NCI-H2081 (cell line): ENCODE data around the gene AK5.
A peak's percentile ranks its signal among the peaks of the same experiment; 100 is the strongest.

Experiments used
- DNase-seq, 2 experiments: peaks; one replicate each; lab custom pipeline; 2025; lab: John Stamatoyannopoulos, UW

Gene AK5

DNA sequence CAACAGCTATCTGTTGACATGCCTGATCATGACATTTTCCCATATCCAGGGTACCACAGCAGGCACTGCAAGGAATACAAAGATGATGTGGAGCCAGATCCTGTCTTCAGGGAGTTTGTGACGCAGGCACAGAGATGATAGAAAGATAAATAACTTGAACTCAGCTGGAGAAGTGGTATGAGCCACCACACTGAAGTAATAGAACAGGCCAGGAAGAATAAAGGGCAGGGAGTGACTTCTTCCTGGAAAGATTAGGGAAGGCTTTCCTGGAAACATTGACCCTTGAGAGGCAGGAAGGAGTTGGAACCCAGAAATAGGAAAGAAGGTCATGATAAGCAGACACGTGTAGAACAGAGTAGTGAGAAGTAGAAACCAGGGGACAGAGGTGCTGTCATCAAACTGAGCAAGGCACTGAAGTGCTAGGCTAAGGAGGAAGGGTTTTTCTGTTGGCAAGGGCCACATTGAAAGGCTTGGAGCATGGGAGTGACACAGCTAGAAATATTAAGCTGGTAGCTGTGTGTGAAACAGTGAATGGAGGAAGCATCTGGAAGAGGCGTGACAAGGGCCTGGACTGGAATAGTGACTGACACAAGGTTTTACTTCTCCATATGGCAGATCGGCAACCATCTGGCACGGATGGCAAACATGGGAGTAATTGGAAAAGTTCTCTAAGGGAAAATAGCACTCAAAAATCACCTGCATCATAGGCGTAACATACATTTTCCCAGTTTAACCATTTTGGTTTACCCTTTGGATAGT lies 68.4 kb downstream of the AK5 start:
- DNase-seq, result no peak

DNA sequence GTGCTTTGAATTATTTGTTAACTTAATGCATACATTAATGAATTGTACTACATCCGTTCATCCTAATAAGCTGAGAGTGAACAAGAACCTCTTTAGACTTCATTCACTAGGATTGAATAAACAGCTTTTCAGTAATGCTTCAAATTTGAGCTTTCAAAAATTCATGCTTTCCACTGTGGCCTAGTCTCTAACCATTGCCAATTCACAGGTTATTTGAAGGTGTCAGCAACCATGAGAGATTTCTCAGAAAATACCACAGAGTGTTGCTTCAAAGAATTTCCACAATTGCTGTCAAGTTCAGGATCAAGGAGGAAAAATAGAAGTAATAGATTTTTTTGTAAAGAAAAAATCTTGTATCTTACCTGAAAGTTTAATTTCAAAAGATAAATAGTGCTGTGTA lies 72.7 kb downstream of the AK5 start:
- DNase-seq, result no peak

DNA sequence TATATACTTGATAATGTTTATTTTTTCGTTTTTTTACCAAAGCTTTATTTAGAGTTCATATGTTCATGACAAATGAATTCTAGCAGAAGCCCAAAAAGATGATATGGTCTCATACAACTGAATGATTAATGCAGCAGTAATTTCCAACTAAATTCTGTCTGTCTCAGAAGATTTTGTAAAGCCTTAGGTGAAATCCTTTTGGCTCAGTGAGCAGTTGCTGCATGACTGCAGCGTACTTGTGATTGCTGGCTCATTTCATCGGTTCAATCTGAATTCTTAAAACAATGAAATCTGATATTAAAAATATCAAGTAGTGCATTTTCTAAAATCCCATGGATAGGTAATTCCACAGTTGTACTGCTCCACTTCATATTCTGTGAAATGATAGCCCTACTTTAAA lies 73.2 kb downstream of the AK5 start:
- DNase-seq, result no peak

DNA sequence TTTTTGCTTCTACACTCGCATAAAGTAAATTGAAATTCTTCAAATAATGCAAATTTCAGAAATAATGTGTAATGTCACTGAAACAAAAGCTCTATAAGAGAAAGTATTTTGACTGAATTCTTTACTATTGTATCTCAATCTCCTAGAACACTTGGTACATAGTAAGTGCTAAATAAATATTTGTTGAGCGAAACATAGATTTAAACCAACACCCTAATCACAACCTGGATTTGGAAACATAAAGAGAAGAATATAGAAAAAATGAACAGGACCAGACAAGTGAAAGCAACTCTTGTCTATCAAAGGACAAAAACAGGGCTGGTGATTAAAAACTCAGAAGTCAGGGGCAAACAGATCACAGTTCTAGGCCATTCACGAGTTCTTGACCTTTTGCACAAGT lies 74.3 kb downstream of the AK5 start:
- DNase-seq, result no peak

DNA sequence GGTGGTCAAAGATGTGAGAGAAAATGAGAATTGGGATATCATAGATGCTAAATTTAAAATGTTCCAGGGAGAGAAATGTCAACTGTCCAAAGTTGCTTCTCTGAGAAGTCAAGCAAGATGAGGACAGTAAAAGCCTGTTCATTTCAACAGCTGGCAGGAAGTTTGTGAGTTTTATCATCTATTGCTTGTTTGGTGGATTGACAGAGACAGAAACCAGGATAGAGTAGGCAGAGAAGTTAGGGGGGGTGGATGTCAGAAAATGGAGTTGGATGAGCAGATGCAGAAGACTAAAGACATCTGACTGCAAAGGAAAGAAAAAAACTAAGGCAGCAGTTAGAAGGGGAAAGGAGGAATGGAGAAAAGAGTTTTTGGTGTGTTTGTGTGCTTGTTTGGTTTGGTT lies 78.4 kb downstream of the AK5 start:
- no peak for DNase-seq

DNA sequence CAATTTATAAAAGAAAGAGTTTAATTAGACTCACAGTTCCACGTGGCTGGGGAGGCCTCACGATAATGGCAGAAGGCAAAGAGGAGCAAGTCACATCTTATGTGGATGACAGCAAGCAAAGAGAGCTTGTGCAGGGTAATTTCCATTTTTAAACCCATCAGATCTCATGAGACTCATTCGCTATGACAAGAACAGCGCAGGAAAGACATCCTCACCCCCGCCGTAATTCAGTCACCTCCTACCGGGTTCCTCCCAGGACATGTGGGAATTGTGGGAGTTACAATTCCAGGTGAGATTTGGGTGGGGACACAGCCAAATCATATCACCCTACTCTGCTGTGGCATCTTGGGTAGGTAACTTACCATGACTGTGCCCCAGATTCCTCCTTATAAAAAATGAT lies 79.8 kb downstream of the AK5 start:
- DNase-seq, result no peak

DNA sequence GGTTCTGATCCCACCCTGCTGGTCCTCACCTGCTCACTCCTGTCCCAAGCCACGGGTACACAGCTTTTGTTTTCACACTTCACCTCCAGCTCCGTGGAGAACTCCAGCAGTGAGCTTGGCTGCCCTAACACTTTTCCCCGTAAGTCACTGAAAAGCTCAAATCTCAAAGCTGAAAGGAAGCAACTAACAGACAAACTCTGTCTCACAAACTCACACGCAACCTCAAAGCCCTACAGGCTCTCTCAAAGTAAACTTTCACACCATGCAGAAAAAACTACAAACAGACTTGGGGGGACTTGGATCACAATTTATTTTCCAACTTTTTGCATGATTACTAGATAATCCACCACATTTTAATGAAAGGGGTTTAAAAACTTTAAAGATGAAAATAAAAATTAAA lies 88.3 kb downstream of the AK5 start:
- DNase-seq, result no peak

DNA sequence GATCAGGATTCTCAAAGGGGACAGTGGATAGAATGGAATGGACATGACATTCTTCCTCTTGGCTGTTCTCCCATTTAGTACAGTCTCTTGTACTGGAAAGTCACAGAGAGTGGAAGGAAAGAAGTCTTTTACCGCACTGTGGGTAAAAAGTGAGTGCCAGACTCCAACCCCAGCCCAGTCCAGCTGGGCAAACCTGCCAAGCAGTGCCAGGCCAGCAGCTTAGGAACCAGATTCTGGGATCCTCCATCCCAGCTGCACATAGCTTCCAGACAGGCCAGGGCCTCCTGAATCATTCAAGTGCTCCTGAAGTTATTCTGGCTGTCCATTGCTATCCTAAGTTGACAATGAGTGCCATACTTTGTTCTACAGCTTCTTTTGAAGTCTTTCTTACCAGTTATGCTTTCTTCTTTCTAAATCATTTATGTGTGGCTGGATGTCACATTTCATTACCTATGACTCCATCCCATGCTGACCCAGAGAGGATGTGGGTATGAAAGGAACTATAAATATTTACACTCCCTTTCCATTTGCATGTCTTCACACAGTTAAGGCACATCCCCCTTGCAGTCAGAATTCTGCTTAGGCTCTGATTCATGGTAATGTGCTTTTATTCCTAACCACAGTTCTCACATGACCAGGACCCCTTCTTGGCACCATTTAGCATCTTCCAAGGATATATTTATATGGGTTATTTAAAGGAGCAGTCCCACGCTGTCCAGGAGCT lies 88.9 kb downstream of the AK5 start:
- no peak for DNase-seq

DNA sequence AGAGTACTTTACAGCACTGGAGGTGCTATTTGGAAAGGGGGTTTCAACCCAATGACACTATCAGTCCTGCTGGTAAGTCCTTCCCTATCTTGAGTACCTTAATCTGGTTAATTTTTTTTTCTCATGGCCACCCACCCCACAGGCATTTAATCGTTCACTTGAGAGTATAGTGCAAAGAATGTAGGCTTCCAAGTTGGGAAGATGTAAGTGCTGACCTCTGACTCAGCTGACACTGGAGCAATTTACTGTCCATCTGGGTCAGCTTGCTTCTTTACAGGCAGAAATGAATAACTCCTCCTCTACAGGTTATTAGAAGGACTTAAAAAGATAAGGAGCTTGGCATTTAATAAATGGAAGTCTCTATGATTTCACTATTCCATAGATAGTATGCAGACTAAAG lies 89.6 kb downstream of the AK5 start:
- no peak for DNase-seq

DNA sequence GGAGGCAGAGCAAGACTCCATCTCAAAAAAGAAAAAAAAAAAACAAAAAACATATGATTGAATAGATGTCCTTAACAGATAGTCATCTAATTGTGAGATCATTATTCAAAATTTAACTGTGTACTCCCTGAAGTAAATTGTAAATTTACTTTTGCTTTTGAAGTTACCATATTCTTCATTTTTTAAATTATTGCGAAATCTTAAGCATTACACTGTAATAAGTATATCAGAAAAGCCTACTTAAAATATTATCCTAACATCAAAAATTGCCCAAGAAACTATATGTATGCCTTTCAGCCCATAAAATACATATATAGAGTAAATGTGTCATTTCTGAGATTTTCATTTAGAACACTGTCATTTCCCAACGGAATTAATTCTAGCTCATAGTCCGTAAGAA lies 91.9 kb downstream of the AK5 start:
- no peak for DNase-seq

DNA sequence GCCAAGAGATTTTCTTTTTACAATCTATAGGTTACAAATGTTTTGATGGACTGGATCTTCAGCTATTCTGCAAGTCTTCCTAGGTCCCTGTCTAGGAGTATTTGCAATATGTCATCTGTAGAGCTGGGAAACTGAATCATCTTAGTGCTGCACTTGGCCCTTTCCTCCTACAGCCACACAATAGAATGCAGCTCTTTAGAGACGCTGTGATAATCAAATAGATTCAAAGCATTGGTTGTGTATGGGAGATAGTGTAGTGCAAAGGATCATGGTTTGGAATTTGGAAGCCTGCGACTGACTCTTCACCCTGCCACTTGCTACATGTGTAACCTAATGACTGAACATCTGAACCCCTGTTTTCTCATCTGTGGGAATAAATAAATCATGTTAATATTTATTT lies 93.7 kb downstream of the AK5 start:
- no peak for DNase-seq

DNA sequence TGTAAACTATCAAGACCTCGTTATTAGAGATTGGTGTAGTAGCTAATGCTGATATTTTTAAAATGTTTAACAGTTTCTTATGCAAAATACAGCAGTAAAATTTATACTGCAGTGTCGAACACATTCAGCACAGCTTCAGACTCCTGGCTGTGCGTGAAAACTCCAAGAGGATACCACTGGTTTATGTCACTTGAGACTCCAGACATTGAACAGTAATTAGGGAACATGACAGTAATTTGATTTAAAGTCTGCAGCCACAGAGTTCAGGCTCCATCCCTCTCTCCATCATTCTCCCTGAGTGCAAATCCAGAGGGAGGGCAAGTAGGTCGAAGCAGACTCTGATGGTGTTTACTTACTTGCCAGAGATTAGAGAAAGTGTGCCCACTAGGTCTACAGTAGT lies 94.2 kb downstream of the AK5 start:
- no peak for DNase-seq

DNA sequence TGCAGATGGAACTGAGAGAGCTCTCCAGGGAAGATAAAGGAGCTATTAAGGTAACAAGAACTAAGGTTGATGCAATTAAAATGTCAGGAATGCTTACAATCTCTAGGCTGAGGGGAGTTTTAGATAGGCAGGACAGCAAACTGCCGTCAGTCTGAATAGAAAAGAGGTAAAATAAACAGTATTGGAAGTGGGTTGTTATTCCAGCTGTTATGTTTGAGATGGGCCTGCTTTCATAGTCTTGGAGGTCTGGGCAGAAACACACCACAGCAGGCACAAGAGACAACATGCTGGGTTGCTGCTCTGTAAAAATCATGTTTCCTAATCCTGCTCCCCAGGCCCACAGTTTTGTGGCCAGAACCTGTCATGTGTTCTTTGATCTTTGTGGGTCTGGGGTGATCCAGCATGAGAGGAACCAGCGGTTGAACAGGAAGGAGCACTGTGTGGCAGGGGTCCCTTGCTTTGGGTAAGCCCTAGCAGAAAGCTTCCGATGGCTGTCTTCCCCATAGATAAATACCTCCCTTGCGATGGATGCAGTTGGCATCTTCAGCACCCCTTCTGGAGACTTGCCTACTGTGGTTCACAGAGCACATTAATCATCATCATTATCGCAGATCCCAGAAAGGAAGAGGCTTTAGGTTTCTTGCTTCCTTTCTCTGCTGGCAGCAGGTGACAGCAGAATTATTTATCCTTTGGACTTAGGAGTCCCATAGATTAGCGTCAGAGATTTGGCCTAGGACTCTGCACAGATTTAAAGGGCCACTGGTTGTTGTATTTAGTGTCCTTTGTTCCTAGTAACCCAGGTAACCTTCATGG lies 97.1 kb downstream of the AK5 start:
- DNase-seq, result peak in 1 of 2 experiments; percentile 34

DNA sequence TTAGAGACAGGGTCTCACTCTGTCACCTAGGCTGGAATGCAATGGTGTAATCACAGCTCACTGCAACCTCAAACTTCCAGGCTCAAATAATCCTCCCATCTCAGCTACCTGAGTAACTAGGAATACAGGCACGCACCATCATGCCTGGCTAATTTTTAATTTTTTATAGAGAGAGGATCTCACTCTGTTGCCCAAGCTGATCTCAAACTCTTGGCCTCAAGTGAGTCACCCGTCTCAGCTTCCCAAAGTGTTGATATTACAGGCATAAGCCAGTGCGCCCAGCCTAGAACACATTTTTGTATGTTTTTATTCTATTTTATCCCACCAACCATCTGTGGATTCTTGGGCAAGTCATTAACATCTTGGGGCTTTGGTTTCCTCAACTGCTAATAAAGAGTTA lies 100.5 kb downstream of the AK5 start:
- DNase-seq, result no peak

DNA sequence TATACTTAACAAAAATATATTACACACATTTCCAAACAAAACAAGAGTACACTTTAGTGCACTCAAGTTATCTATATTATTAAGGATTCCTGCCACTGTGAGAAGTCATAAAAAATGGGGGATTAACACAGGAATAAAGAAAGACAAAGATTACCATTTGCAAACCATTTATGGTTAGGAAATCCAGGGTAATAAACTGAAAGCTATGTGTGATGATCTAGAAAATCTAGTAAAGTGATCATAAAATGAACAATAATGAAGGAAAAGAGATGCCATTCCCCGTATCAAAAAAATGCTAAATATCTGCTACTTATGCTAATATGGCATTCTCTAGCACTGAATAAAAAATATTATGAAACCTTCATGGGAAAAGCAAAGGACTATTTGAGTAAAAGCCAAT lies 101.4 kb downstream of the AK5 start:
- no peak for DNase-seq

DNA sequence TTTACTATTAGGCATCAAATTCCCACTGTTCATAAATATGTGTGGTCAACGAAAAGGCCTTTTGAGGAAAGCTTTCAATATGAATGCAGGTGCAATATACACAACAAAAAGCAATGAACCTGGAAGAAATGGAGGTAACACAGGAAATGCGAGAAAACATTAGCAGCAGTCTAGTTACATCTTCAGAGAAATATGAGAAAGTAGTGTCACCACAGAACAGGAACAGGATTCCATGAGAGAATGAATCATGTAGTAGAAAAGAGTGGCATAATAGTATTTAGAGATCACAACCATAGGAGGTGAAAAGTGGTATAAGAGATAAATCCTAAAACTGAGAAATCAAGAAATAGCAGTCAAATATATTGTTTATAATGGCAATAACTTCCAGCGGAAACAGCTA lies 103.7 kb downstream of the AK5 start:
- no peak for DNase-seq

DNA sequence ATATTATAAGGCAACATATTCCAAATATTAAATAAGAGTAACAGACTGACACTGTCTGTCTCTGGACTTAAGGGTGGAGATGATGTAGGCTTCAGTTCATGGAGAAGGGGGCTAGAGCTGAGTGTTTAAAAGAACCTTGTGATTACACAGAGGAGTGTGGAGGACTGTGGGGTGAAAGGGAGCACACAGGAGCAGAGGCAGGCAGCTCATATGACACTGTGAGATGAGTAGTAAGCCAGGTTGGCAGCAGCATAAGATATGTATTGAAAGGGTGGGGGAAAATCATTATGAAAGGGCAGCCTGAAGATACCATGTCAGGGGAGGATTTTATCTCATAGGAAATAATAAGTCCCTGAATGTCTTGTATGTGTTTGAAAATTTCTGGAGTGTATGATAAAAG lies 104.5 kb downstream of the AK5 start:
- no peak for DNase-seq

DNA sequence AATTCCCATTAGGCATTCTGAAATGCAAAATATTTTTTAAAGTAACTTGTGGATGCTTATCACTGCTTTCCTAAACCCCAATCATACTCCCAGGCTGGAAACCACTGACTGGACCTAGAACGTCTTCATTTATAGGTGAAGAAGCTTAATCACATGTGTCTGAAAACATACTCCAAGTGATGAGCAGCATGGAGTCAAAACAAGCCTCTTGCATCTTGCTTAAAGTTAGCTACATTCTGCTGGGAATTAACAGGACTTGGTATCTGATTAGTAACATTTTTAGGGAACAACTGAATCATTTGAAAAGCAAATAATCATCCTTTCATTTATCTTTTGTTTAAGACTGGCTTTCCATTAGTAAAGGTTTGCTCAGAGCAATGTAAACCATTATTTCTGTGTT lies 105.7 kb downstream of the AK5 start:
- peak in 1 of 2 experiments; percentile 53 for DNase-seq

DNA sequence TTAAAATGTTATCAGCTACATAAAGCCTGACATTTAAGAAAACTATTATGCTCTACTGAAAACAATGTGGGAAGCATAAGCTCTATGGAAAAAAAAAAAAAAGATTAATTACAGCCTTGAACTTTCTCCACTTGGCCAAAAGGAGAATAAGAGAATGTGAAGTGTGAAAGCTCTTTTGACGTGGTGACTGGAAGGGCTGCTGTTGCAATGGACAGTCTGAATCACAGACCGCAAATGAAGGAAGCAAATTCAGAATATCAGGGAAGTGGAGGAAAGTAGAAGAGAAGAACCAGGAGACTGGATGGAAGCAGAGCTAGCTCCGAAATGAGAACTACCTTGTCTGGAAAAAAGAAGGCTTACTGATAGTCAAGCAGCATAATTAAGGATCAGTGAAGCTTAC lies 106.8 kb downstream of the AK5 start:
- no peak for DNase-seq

DNA sequence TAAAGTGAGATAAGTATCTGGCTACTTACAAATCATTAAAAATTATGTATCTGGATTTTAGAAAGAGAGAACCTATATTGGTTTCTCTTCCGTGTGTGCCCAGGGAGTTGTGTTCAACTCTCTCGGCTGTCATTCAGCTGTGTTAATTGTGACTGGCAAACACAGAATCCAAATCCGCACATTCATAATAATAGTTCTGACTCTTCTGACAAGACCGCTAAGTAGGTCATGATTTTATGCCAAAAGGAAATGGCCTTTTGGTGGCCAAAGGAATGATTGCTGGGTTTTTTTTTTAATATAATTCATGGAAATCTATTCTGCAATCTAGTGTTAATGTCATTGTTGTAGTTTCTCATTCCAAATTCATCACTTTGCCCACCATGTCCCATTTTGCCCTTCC lies 110.7 kb downstream of the AK5 start:
- no peak for DNase-seq

DNA sequence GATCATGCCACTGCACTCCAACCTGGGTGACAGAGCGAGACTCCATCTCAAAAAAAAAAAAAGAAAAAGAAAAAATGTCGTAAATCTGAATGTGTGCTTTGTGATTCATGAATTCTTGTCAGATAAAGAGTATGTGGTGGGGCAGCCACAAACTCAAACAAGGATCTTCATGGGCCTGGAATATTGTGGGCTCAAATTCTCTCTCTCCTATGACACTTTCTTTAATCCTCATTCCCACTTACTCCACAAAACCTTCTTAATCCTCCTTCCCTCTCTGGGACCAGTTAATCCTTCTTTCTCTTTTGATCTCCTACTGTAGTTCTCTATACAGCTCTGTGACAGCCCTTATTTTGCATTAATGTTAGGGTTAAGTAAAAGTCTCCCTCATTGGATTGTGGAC lies 112.3 kb downstream of the AK5 start:
- no peak for DNase-seq

DNA sequence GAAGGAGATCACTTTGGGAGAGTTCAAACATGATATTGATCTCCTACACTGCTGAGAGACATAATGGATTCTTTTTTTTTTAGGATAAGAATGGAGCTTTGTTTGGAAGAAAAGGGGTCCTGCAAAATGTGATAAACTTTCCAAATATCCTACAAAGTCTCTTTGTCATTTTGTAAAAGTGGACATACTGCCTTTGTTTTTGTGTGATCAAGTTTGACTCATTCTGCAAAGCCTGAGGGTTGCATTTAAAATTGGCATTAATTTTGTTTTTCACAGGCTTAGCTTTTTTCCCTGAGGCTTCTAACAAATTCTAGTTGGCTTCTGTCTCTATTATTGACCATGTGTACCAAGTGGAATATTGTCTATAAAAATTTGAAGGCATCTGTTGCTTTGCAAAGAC lies 113.2 kb downstream of the AK5 start:
- no peak for DNase-seq

DNA sequence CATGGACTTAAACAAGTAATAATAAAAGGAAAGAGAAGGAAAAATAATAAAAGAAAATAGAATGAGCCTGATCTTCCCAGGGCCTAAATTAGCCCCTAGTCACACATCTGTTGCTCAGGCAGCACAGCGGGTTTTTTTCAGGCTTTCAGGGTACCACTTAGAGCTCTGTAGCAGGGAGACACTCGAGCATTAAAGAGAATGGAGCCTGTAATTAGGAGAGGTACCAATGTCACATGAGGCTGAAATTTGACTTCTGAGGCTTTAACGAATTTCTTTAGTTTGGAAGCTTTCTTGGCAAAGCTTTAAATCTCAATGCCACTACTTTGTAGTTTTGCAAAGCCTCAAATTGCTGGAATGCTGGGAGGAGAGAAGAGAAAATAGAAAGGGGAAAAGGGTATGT lies 116.3 kb downstream of the AK5 start:
- DNase-seq, result peak in 1 of 2 experiments; percentile 37
